RWPE1 (cell line): Measurements from ENCODE around the gene ADAMTS16.

ENCODE experiments used
- CTCF ChIA-PET: fragments of 350-600 bp; sonication (Branson Sonifier 250); formaldehyde crosslinking; extraction: SDS; loops from one replicate; lab custom pipeline; 2021; lab: Yijun Ruan, JAX
- POLR2A ChIA-PET: fragments of 400-600 bp; formaldehyde crosslinking; extraction: SDS; loops from one replicate; lab custom pipeline; 2020; ENCODE audit warnings: antibody characterized with exemption; ENCODE audit not compliant: low non-redundant PET; lab: Yijun Ruan, JAX
- DNase-seq: peaks from one replicate; pipeline ENCODE4 v3.0.0; 2012; ENCODE audit warnings: low spot score
- H3K27ac ChIP-seq: fragments of 450-650 bp; 2 replicates; pipeline ENCODE4 v1.5.1; 2017
- TF ChIP-seq, protein P1 (sequence below): fragments of 450-650 bp; conservative IDR thresholded peaks from 2 replicates; pipeline ENCODE4 v1.5.1; 2017; ENCODE audit warnings: low read depth, mild to moderate bottlenecking

ADAMTS16 gene

DNA sequence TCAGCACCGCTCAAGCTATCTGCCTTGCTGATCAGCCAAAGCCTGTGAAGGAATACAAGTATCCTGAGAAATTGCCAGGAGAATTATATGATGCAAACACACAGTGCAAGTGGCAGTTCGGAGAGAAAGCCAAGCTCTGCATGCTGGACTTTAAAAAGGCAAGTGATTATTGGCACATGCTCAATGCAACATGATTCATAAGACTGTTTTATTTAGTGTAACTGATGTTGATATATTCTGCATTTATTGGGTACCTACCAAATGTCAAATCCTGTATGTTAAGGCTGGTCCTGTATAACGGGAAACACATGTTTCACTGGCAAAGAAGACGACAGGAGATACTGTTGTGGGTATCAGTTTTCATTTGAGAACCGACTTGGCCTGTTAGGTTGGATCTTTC is 69.0 kb downstream of the ADAMTS16 start:
- no peak overlapping the region for H3K27ac ChIP-seq
- no peak for DNase-seq
- ChIA-PET POLR2A (no interaction called here), CTCF (no interaction called here)
- TF ChIP-seq, protein P1, sequence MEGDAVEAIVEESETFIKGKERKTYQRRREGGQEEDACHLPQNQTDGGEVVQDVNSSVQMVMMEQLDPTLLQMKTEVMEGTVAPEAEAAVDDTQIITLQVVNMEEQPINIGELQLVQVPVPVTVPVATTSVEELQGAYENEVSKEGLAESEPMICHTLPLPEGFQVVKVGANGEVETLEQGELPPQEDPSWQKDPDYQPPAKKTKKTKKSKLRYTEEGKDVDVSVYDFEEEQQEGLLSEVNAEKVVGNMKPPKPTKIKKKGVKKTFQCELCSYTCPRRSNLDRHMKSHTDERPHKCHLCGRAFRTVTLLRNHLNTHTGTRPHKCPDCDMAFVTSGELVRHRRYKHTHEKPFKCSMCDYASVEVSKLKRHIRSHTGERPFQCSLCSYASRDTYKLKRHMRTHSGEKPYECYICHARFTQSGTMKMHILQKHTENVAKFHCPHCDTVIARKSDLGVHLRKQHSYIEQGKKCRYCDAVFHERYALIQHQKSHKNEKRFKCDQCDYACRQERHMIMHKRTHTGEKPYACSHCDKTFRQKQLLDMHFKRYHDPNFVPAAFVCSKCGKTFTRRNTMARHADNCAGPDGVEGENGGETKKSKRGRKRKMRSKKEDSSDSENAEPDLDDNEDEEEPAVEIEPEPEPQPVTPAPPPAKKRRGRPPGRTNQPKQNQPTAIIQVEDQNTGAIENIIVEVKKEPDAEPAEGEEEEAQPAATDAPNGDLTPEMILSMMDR, result no peak

- ChIA-PET CTCF (no interaction called here), POLR2A (no interaction called here)
- no peak overlapping the region for H3K27ac ChIP-seq
- TF ChIP-seq, protein P1, result no peak
- DNase-seq, result no peak
Measured at GRCh38 chr5:5209510-5210286, 69.6 kb downstream of the ADAMTS16 start.

DNA sequence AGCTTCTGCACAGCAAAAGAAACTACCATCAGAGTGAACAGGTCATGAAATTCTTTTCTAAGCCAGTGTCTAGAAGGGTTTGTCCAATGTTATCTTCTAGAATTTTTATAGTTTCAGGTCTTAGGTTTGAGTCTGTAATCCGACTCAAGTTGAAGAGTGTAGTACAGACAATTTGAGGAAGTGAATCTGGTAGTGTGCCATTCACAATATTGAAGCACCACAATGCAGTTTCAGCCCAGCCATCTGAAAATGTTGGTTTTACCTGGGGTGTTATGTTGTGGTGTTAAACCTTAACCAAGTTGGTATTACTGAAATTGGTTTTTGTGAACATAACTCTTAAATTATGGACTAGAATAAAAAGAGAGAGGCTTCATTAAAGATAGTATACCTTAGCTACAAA is 77.2 kb downstream of the ADAMTS16 start:
- TF ChIP-seq, protein P1, result no peak
- CTCF ChIA-PET, result no interaction called here
- POLR2A ChIA-PET, result no interaction called here
- DNase-seq, result no peak
- no peak overlapping the region for H3K27ac ChIP-seq

DNA sequence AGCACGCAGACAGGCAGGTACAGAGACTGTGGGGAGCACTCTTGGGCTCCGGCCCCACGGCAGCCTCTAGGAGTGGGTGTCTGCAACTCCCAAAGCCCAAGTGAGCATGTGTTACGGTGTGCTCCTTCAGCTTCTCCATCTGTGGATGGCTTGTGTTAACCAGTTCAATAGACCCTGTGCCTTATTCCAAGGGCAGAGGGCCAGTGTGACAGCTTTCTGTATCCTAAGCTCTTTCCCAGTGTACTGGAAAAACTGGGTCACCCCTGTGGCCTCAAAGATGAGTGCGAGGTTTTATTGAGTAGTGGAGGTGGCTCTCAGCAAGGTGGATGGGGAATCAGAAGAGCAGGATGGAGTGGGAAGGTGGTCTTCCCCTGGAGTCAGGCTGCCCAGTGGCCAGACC is 78.3 kb downstream of the ADAMTS16 start:
- TF ChIP-seq, protein P1, result no peak
- POLR2A ChIA-PET, result no interaction called here
- CTCF ChIA-PET, result no interaction called here
- no peak for DNase-seq
- H3K27ac ChIP-seq, result no peak overlapping the region

GRCh38 chr5:5219541-5219940 is 79.4 kb downstream of the ADAMTS16 start:
- TF ChIP-seq, protein P1, result no peak
- DNase-seq, result no peak
- no peak overlapping the region for H3K27ac ChIP-seq
- CTCF ChIA-PET, result no interaction called here
- POLR2A ChIA-PET, result no interaction called here

- TF ChIP-seq, protein P1, result no peak
- DNase-seq, result no peak
- no peak overlapping the region for H3K27ac ChIP-seq
- CTCF ChIA-PET, result no interaction called here
- POLR2A ChIA-PET, result no interaction called here
Measured at GRCh38 chr5:5220901-5221631, 80.9 kb downstream of the ADAMTS16 start.
